HepG2 (cell line): ENCODE results near the gene EML2. TPM values are rescaled to one million over a fixed set of nuclear protein-coding genes. Genes with fewer than 3 reads are reported as not detected.

Source experiments
- AGO1 ChIP-seq: fragments of 200-400 bp; formaldehyde crosslinking; IDR thresholded peaks from 2 replicates; pipeline ENCODE4 v1.6.1; 2017; ENCODE audit warnings: mild to moderate bottlenecking, low read depth, low read length, moderate library complexity; ENCODE audit not compliant: poor library complexity, severe bottlenecking
- CC2D1A ChIP-seq: sonication (generic); formaldehyde crosslinking; IDR thresholded peaks from 2 replicates; pipeline ENCODE4 v1.8.1; 2023; ENCODE audit warnings: mild to moderate bottlenecking, missing genetic modification reagents
- DPF2 ChIP-seq: sonication (generic); formaldehyde crosslinking; IDR thresholded peaks from 2 replicates; pipeline ENCODE4 v1.4.0; 2020; ENCODE audit warnings: mild to moderate bottlenecking, low read depth, missing genetic modification reagents, borderline replicate concordance
- FOXA3 ChIP-seq: IDR thresholded peaks from 2 replicates; pipeline ENCODE4 v1.6.1; 2016; ENCODE audit warnings: missing genetic modification reagents, missing compliant biosample characterization
- HES4 ChIP-seq: sonication (generic); formaldehyde crosslinking; IDR thresholded peaks from 2 replicates; pipeline ENCODE4 v1.9.0; 2021; ENCODE audit warnings: mild to moderate bottlenecking, missing genetic modification reagents, borderline replicate concordance
- IKZF4 ChIP-seq: sonication (generic); formaldehyde crosslinking; IDR thresholded peaks from 2 replicates; pipeline ENCODE4 v1.5.1; 2020; ENCODE audit warnings: borderline replicate concordance, mild to moderate bottlenecking, low read depth, missing genetic modification reagents; ENCODE audit errors: not compliant biosample characterization
- MAFF ChIP-seq: IDR thresholded peaks from 2 replicates; pipeline ENCODE4 v1.6.1; 2011; ENCODE audit warnings: low read depth, low read length, improper control_type of control experiment
- NAIF1 ChIP-seq: sonication (generic); formaldehyde crosslinking; IDR thresholded peaks from 2 replicates; pipeline ENCODE4 v1.5.0; 2020; ENCODE audit warnings: mild to moderate bottlenecking, missing genetic modification reagents, borderline replicate concordance
- NKX3-1 ChIP-seq: sonication (generic); formaldehyde crosslinking; IDR thresholded peaks from 2 replicates; pipeline ENCODE4 v1.5.0; 2020; ENCODE audit warnings: missing genetic modification reagents
- NRL ChIP-seq: sonication (generic); formaldehyde crosslinking; IDR thresholded peaks from 2 replicates; pipeline ENCODE4 v1.5.0; 2020; ENCODE audit warnings: missing genetic modification reagents, mild to moderate bottlenecking, moderate library complexity, borderline replicate concordance
- RFX3 ChIP-seq: IDR thresholded peaks from 2 replicates; pipeline ENCODE4 v1.6.1; 2016; ENCODE audit warnings: missing biosample characterization, missing genetic modification reagents
- SAP130 ChIP-seq: IDR thresholded peaks from 2 replicates; pipeline ENCODE4 v1.6.1; 2016; ENCODE audit warnings: low read depth
- SOX13 ChIP-seq, 3 experiments: fragments of 450-650 bp in 1 of 3; sonication (generic) in 1 of 3; formaldehyde crosslinking in 1 of 3; IDR thresholded peaks in 2 of 3; conservative IDR thresholded peaks in 1 of 3; 2 replicates each; pipeline versions ENCODE4 v1.5.0 to v1.6.1; 2016 to 2020; ENCODE audit warnings: antibody characterized with exemption in 1 of 3, mild to moderate bottlenecking in 1 of 3, missing compliant biosample characterization in 1 of 3, missing genetic modification reagents in 1 of 3, moderate library complexity in 1 of 3
- ZBTB43 ChIP-seq: sonication (generic); formaldehyde crosslinking; conservative IDR thresholded peaks from 2 replicates; pipeline ENCODE4 v1.4.0; 2020; ENCODE audit warnings: missing genetic modification reagents
- ZC3H4 ChIP-seq: sonication (generic); formaldehyde crosslinking; IDR thresholded peaks from 2 replicates; pipeline ENCODE4 v1.4.0; 2020; ENCODE audit warnings: missing genetic modification reagents, borderline replicate concordance
- ZNF274 ChIP-seq: sonication (generic); formaldehyde crosslinking; IDR thresholded peaks from 2 replicates; pipeline ENCODE4 v1.5.1; 2020; ENCODE audit warnings: mild to moderate bottlenecking, missing genetic modification reagents
- ZNF30 ChIP-seq: sonication (generic); formaldehyde crosslinking; IDR thresholded peaks from 2 replicates; pipeline ENCODE4 v1.5.0; 2020; ENCODE audit warnings: mild to moderate bottlenecking, missing genetic modification reagents
- ZNF441 ChIP-seq: sonication (generic); formaldehyde crosslinking; IDR thresholded peaks from 2 replicates; pipeline ENCODE4 v1.7.0; 2021; ENCODE audit warnings: missing genetic modification reagents, borderline replicate concordance
- polyA plus RNA-seq, 8 experiments: library from polyadenylated mRNA; depleted of rRNA in 3 of 8; stranded (reverse) in 7 of 8; unstranded in 1 of 8; fragments of >200 nt; fragmentation: Illumina TruSeq in 4 of 8; extraction: Trizol in 4 of 8; gene quantifications; 2 replicates each; pipeline versions ENCODE4 v1.2.1 to v1.2.3, GENCODE V29; 2011 to 2016; ENCODE audit warnings: low read depth in 4 of 8, missing spikeins in 1 of 8, mixed read lengths in 1 of 8; ENCODE audit not compliant: insufficient read depth in 1 of 8
- total RNA-seq, 5 experiments: library from RNA; depleted of rRNA; stranded (reverse); fragments of >200 nt; fragmentation: Illumina TruSeq; extraction: Trizol; gene quantifications; 2 replicates each; pipeline ENCODE4 v1.2.3, GENCODE V29; 2016; ENCODE audit warnings: low read depth in 1 of 5
- TF ChIP-seq, protein P1 (sequence below): sonication (generic); formaldehyde crosslinking; conservative IDR thresholded peaks from 2 replicates; pipeline ENCODE4 v1.8.0; 2022; ENCODE audit warnings: mild to moderate bottlenecking, moderate library complexity, missing genetic modification reagents
- TF ChIP-seq, protein P2 (sequence below): sonication (generic); formaldehyde crosslinking; IDR thresholded peaks from 2 replicates; pipeline ENCODE4 v1.5.0; 2020; ENCODE audit warnings: missing genetic modification reagents
- TF ChIP-seq, protein P3 (sequence below): sonication (generic); formaldehyde crosslinking; IDR thresholded peaks from 2 replicates; pipeline ENCODE4 v1.4.0; 2020; ENCODE audit warnings: missing genetic modification reagents, borderline replicate concordance

The EML2 gene
- total and polyA plus RNA-seq, 2 of the 13 experiments (the other 11 are each of a cell fraction or from before 2014, with no cell fraction given), result 7.3 to 12.9 TPM

DNA sequence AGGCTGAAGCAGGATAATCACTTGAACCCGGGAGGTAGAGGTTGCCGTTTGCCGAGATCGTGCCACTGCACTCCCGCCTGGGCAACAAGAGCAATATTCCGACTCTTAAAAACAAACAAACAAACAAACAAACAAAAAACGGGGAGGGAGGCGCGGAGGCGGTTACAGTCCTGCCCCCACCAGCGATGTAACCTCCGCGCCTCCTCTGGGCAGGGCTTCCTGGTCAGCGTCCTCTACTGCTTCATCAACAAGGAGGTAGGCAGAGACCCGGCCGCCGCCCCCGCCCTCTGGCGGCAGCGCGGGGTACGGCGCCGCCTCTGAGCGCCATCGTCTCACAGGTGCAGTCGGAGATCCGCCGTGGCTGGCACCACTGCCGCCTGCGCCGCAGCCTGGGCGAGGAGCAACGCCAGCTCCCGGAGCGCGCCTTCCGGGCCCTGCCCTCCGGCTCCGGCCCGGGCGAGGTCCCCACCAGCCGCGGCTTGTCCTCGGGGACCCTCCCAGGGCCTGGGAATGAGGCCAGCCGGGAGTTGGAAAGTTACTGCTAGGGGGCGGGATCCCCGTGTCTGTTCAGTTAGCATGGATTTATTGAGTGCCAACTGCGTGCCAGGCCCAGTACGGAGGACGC lies 42.3 kb upstream of the EML2 start (continued):
- TF ChIP-seq, protein P1, sequence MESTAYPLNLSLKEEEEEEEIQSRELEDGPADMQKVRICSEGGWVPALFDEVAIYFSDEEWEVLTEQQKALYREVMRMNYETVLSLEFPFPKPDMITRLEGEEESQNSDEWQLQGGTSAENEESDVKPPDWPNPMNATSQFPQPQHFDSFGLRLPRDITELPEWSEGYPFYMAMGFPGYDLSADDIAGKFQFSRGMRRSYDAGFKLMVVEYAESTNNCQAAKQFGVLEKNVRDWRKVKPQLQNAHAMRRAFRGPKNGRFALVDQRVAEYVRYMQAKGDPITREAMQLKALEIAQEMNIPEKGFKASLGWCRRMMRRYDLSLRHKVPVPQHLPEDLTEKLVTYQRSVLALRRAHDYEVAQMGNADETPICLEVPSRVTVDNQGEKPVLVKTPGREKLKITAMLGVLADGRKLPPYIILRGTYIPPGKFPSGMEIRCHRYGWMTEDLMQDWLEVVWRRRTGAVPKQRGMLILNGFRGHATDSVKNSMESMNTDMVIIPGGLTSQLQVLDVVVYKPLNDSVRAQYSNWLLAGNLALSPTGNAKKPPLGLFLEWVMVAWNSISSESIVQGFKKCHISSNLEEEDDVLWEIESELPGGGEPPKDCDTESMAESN, result peak; percentile 80
- no peak for TF ChIP-seq DPF2 (CRISPR knock-in tag)
- TF ChIP-seq AGO1, result peak; percentile 42
- no peak for TF ChIP-seq ZC3H4 (CRISPR knock-in tag)
- TF ChIP-seq ZNF274 (CRISPR knock-in tag), result no peak
- TF ChIP-seq FOXA3 (CRISPR knock-in tag), result peak; percentile 60
- TF ChIP-seq, protein P2, sequence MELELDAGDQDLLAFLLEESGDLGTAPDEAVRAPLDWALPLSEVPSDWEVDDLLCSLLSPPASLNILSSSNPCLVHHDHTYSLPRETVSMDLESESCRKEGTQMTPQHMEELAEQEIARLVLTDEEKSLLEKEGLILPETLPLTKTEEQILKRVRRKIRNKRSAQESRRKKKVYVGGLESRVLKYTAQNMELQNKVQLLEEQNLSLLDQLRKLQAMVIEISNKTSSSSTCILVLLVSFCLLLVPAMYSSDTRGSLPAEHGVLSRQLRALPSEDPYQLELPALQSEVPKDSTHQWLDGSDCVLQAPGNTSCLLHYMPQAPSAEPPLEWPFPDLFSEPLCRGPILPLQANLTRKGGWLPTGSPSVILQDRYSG (CRISPR knock-in tag), result no peak
- no peak for TF ChIP-seq SOX13 (IDR thresholded peaks at IDR 0.05)
- peak in 1 of 2 experiments; percentile 41; a peak in 1 of 4 replicates for TF ChIP-seq SOX13 (CRISPR knock-in tag; conservative IDR thresholded peaks at IDR 0.05 in 1 of 2, IDR thresholded peaks at IDR 0.05 in 1 of 2)
- TF ChIP-seq CC2D1A (CRISPR knock-in tag), result no peak
- TF ChIP-seq NRL (CRISPR knock-in tag), result no peak
- peak; percentile 28 for TF ChIP-seq IKZF4 (CRISPR knock-in tag)
- TF ChIP-seq NKX3-1, result no peak
- no peak for TF ChIP-seq RFX3 (CRISPR knock-in tag)
- TF ChIP-seq NAIF1 (CRISPR knock-in tag), result no peak
- no peak for TF ChIP-seq MAFF
- TF ChIP-seq ZBTB43 (CRISPR knock-in tag), result no peak
- no peak for TF ChIP-seq ZNF30 (CRISPR knock-in tag)
- TF ChIP-seq ZNF441, result no peak
- TF ChIP-seq SAP130 (CRISPR knock-in tag), result peak; percentile 76
- TF ChIP-seq, protein P3, sequence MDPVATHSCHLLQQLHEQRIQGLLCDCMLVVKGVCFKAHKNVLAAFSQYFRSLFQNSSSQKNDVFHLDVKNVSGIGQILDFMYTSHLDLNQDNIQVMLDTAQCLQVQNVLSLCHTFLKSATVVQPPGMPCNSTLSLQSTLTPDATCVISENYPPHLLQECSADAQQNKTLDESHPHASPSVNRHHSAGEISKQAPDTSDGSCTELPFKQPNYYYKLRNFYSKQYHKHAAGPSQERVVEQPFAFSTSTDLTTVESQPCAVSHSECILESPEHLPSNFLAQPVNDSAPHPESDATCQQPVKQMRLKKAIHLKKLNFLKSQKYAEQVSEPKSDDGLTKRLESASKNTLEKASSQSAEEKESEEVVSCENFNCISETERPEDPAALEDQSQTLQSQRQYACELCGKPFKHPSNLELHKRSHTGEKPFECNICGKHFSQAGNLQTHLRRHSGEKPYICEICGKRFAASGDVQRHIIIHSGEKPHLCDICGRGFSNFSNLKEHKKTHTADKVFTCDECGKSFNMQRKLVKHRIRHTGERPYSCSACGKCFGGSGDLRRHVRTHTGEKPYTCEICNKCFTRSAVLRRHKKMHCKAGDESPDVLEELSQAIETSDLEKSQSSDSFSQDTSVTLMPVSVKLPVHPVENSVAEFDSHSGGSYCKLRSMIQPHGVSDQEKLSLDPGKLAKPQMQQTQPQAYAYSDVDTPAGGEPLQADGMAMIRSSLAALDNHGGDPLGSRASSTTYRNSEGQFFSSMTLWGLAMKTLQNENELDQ (CRISPR knock-in tag), result no peak
- TF ChIP-seq HES4 (CRISPR knock-in tag), result no peak
